K562 (cell line): Measurements from ENCODE around the gene GALE. TPM values are rescaled to one million over a fixed set of nuclear protein-coding genes. Genes with fewer than 3 reads are reported as not detected.

Source experiments
- CBX3 ChIP-seq, 2 experiments: IDR thresholded peaks; 1 replicate in 1 of 2; 2 replicates in 1 of 2; pipeline ENCODE4 v1.6.1; 2012; ENCODE audit warnings: inconsistent platforms in 2 of 2, low read length in 2 of 2, borderline replicate concordance in 1 of 2, control low read depth in 1 of 2
- CTCF ChIP-seq, 3 experiments: IDR thresholded peaks in 2 of 3; conservative IDR thresholded peaks in 1 of 3; 2 replicates each; pipeline ENCODE4 v1.5.1; 2011 to 2012; ENCODE audit warnings: low read length in 3 of 3, mild to moderate bottlenecking in 3 of 3, control low read depth in 2 of 3, improper control_type of control experiment in 1 of 3, inconsistent platforms in 1 of 3, low read depth in 1 of 3, mixed read lengths in 1 of 3, moderate library complexity in 1 of 3; ENCODE audit not compliant: insufficient read depth in 2 of 3
- ETS1 ChIP-seq: conservative IDR thresholded peaks from 2 replicates; pipeline ENCODE4 v1.6.1; 2011; ENCODE audit warnings: low read depth, mild to moderate bottlenecking, low read length; ENCODE audit not compliant: control insufficient read depth
- ETV1 ChIP-seq: fragments of 450-650 bp; conservative IDR thresholded peaks from 2 replicates; pipeline ENCODE4 v1.6.1; 2016; ENCODE audit warnings: missing genetic modification characterization, control low read depth, low read depth, missing compliant biosample characterization
- FOXA3 ChIP-seq, 2 experiments: fragments of 450-650 bp in 1 of 2; sonication (generic) in 1 of 2; formaldehyde crosslinking; IDR thresholded peaks in 1 of 2; conservative IDR thresholded peaks in 1 of 2; 2 replicates each; pipeline versions ENCODE4 v1.4.0 to v1.8.0; 2020 to 2022; ENCODE audit warnings: mild to moderate bottlenecking in 2 of 2, missing genetic modification reagents in 1 of 2
- FOXJ2 ChIP-seq: fragments of 200-800 bp; sonication (Bioruptor generic); IDR thresholded peaks from 2 replicates; pipeline ENCODE4 v1.6.1; 2016; ENCODE audit warnings: missing genetic modification characterization, missing compliant biosample characterization
- GTF2A2 ChIP-seq: IDR thresholded peaks from 2 replicates; pipeline ENCODE4 v1.6.1; 2016; ENCODE audit warnings: mild to moderate bottlenecking, missing genetic modification characterization, missing compliant biosample characterization
- HDAC1 ChIP-seq, 2 experiments: fragments of 450-650 bp; IDR thresholded peaks; 2 replicates each; pipeline ENCODE4 v1.6.1; 2016 to 2017; ENCODE audit warnings: inconsistent platforms in 1 of 2, mild to moderate bottlenecking in 1 of 2, moderate library complexity in 1 of 2
- MCM7 ChIP-seq, 2 experiments: fragments of 450-650 bp; IDR thresholded peaks; 2 replicates each; pipeline ENCODE4 v1.6.1; 2016 to 2018
- NELFE ChIP-seq: IDR thresholded peaks from 2 replicates; pipeline ENCODE4 v1.6.1; 2011; ENCODE audit warnings: mild to moderate bottlenecking; ENCODE audit not compliant: insufficient read depth, insufficient read length
- NR3C1 ChIP-seq: sonication (generic); formaldehyde crosslinking; IDR thresholded peaks from 2 replicates; pipeline ENCODE4 v1.8.1; 2022; ENCODE audit warnings: missing genetic modification reagents
- POLR3G ChIP-seq: IDR thresholded peaks from 2 replicates; pipeline ENCODE4 v1.6.1; 2011; ENCODE audit not compliant: insufficient read length, insufficient replicate concordance; ENCODE audit errors: extremely low read depth
- PTBP1 ChIP-seq: fragments of 200-400 bp; formaldehyde crosslinking; IDR thresholded peaks from 2 replicates; pipeline ENCODE4 v1.6.1; 2017; ENCODE audit warnings: low read depth, low read length
- RBM22 ChIP-seq: fragments of 200-400 bp; formaldehyde crosslinking; IDR thresholded peaks from 2 replicates; pipeline ENCODE4 v1.6.1; 2018; ENCODE audit warnings: low read length, low read depth; ENCODE audit not compliant: poor library complexity, severe bottlenecking
- SETDB1 ChIP-seq: IDR thresholded peaks from one replicate; pipeline ENCODE4 v1.6.1; 2012; ENCODE audit warnings: low read length, control low read depth, inconsistent platforms
- TSC22D4 ChIP-seq: fragments of 450-650 bp; IDR thresholded peaks from 2 replicates; pipeline ENCODE4 v1.6.1; 2016; ENCODE audit warnings: missing genetic modification characterization, missing biosample characterization, control low read depth
- ZBTB11 ChIP-seq, 3 experiments: fragments of 200-800 bp in 1 of 3; fragments of 250-450 bp in 1 of 3; fragments of 450-650 bp in 1 of 3; sonication (Bioruptor Pico) in 1 of 3; sonication (Bioruptor generic) in 1 of 3; formaldehyde crosslinking in 1 of 3; IDR thresholded peaks; 2 replicates each; pipeline versions ENCODE4 v1.6.1 to v1.8.0; 2016 to 2022; ENCODE audit warnings: mild to moderate bottlenecking in 2 of 3, missing genetic modification characterization in 2 of 3, missing compliant biosample characterization in 1 of 3, moderate library complexity in 1 of 3
- ZNF224 ChIP-seq: sonication (generic); formaldehyde crosslinking; IDR thresholded peaks from 2 replicates; pipeline ENCODE4 v1.8.0; 2022; ENCODE audit warnings: mild to moderate bottlenecking, missing genetic modification reagents
- ZNF280B ChIP-seq: fragments of 250-450 bp; sonication (Bioruptor Pico); IDR thresholded peaks from 2 replicates; pipeline ENCODE4 v1.5.1; 2021; ENCODE audit warnings: mild to moderate bottlenecking
- polyA plus RNA-seq, 8 experiments: library from polyadenylated mRNA; depleted of rRNA in 4 of 8; stranded (reverse) in 5 of 8; unstranded in 3 of 8; fragments of >200 nt; fragmentation: Nextera tagmentation in 2 of 8; fragmentation: Illumina TruSeq in 1 of 8; extraction: Ambion mirVana in 2 of 8; extraction: Trizol in 1 of 8; gene quantifications; 2 replicates each; pipeline versions ENCODE4 v1.2.1 to v1.2.3, GENCODE V29; 2011 to 2014; ENCODE audit warnings: inconsistent platforms in 1 of 8, missing spikeins in 1 of 8
- total RNA-seq, 7 experiments: library from RNA; depleted of rRNA in 6 of 7; stranded (reverse); fragments of >200 nt in 6 of 7; fragmentation: Illumina TruSeq in 2 of 7; extraction: Trizol in 2 of 7; gene quantifications; 2 replicates each; pipeline versions ENCODE4 v1.2.1 to v1.2.3, GENCODE V29; 2011 to 2021; ENCODE audit warnings: low replicate concordance in 1 of 7

The GALE gene
- total and polyA plus RNA-seq, 9 of the 15 experiments (the other 6 are each of a cell fraction or from before 2014, with no cell fraction given) = 8.4 to 139 (median 88.3) TPM

- no peak for TF ChIP-seq CTCF (IDR thresholded peaks at IDR 0.05 in 2 of 3, conservative IDR thresholded peaks at IDR 0.05 in 1 of 3; ENCODE audit: insufficient read depth in 2 of 3, low read depth in 1 of 3, low read length in 3 of 3)
- TF ChIP-seq ZNF280B (CRISPR knock-in tag) = no peak
- no peak for TF ChIP-seq ZBTB11 (CRISPR knock-in tag; IDR thresholded peaks at IDR 0.05)
- no peak for TF ChIP-seq SETDB1
- TF ChIP-seq ZNF224 (CRISPR knock-in tag) = no peak
- TF ChIP-seq ETS1 = 0 out of 2 replicates have a peak, but pooled peaks have one; percentile 31
- TF ChIP-seq NELFE = no peak
- peak; percentile 49; the same call in 1 of the 2 replicates for TF ChIP-seq ETV1
- no peak for TF ChIP-seq MCM7 (IDR thresholded peaks at IDR 0.05)
- TF ChIP-seq POLR3G = no peak
- TF ChIP-seq CBX3 (IDR thresholded peaks at IDR 0.05; ENCODE audit: borderline replicate concordance in 1 of 2, low read length in 2 of 2) = no peak
- TF ChIP-seq PTBP1 = no peak
- peak; percentile 58 for TF ChIP-seq RBM22
- peak in 1 of 2 experiments; percentile 27; a peak in 1 of 4 replicates for TF ChIP-seq HDAC1 (IDR thresholded peaks at IDR 0.05)
- TF ChIP-seq GTF2A2 (tag) = no peak
- no peak for TF ChIP-seq NR3C1
- no peak for TF ChIP-seq FOXA3 (CRISPR knock-in tag; conservative IDR thresholded peaks at IDR 0.05 in 1 of 2, IDR thresholded peaks at IDR 0.05 in 1 of 2)
- TF ChIP-seq FOXJ2 (tag) = no peak
- TF ChIP-seq TSC22D4 (tag) = no peak
Measured at GRCh38 chr1:23791516-23792047, 9.0 kb downstream of the GALE start (continued).
